Measurements from ENCODE around the gene ITPKB.
"Not testable (repeated sequence)": the region's sequence is repeated elsewhere in the genome, so short reads cannot be mapped to it uniquely, and the experiment has no call there.

ITPKB gene

GRCh38 chr1:226618380-226618779 is 120.7 kb downstream of the ITPKB start:
- Histone ChIP-seq H3K4me3 (ENCODE audit: low read depth, low read length) (no peak overlapping the region), H3K36me3 (no peaks in the 10 kb centered on the region), H3K9me3 (no peaks in the 10 kb centered on the region; the same call in 1 of the 2 replicates), H3K4me1 (no peaks in the 10 kb centered on the region), H3K27me3 (no peaks in the 10 kb centered on the region; the same call in 1 of the 2 replicates)
- no peak for DNase-seq
- TF ChIP-seq CTCF (IDR thresholded peaks at IDR 0.05; ENCODE audit: low read depth, low read length), result no peak

- not testable (repeated sequence) for H3K4me3 ChIP-seq (ENCODE audit: low read depth, low read length); H3K9me3 ChIP-seq; H3K4me1 ChIP-seq; DNase-seq; H3K36me3 ChIP-seq; H3K27me3 ChIP-seq
These were observed 121.4 kb downstream of the ITPKB start for GRCh38 chr1:226617719-226618118.

- Histone ChIP-seq H3K27me3 (no peaks in the 10 kb centered on the region; the same call in 1 of the 2 replicates), H3K4me3 (ENCODE audit: low read depth, low read length) (no peak overlapping the region)
- DNase-seq, result no peak
These were observed 122.0 kb downstream of the ITPKB start for GRCh38 chr1:226617109-226617508.

GRCh38 chr1:226616636-226617035 is 122.4 kb downstream of the ITPKB start:
- no peak overlapping the region for H3K4me3 ChIP-seq (ENCODE audit: low read depth, low read length)
- no peaks in the 10 kb centered on the region for H3K36me3 ChIP-seq
- no peaks in the 10 kb centered on the region; the same call in 1 of the 2 replicates for H3K27me3 ChIP-seq
- no peaks in the 10 kb centered on the region for H3K4me1 ChIP-seq
- H3K9me3 ChIP-seq, result no peaks in the 10 kb centered on the region; the same call in 1 of the 2 replicates
- DNase-seq, result no peak
- no peak for TF ChIP-seq CTCF (IDR thresholded peaks at IDR 0.05; ENCODE audit: low read depth, low read length)

More at GRCh38 chr1:226617109-226617508, 122.0 kb downstream of the ITPKB start:
- TF ChIP-seq CTCF (IDR thresholded peaks at IDR 0.05; ENCODE audit: low read depth, low read length), result no peak
- no peaks in the 10 kb centered on the region for H3K36me3 ChIP-seq
- H3K4me1 ChIP-seq, result no peaks in the 10 kb centered on the region
- no peaks in the 10 kb centered on the region; the same call in 1 of the 2 replicates for H3K9me3 ChIP-seq

GRCh38 chr1:226615876-226616275 is 123.2 kb downstream of the ITPKB start:
- Histone ChIP-seq H3K27me3 (no peaks in the 10 kb centered on the region), H3K4me3 (ENCODE audit: low read depth, low read length) (no peak overlapping the region), H3K9me3 (no peaks in the 10 kb centered on the region), H3K4me1 (no peaks in the 10 kb centered on the region), H3K36me3 (no peaks in the 10 kb centered on the region)
- no peak for TF ChIP-seq CTCF (IDR thresholded peaks at IDR 0.05; ENCODE audit: low read depth, low read length)
- DNase-seq, result no peak

GRCh38 chr1:226611980-226612379 is 127.1 kb downstream of the ITPKB start:
- not testable (repeated sequence) for H3K4me1 ChIP-seq; H3K27me3 ChIP-seq; H3K36me3 ChIP-seq; DNase-seq; H3K4me3 ChIP-seq (ENCODE audit: low read depth, low read length); H3K9me3 ChIP-seq

GRCh38 chr1:226611301-226611700 is 127.8 kb downstream of the ITPKB start:
- TF ChIP-seq CTCF (IDR thresholded peaks at IDR 0.05; ENCODE audit: low read depth, low read length), result no peak
- no peaks in the 10 kb centered on the region for H3K36me3 ChIP-seq
- H3K27me3 ChIP-seq, result no peaks in the 10 kb centered on the region
- no peaks in the 10 kb centered on the region for H3K9me3 ChIP-seq
- H3K4me3 ChIP-seq (ENCODE audit: low read depth, low read length), result no peak overlapping the region
- no peaks in the 10 kb centered on the region for H3K4me1 ChIP-seq
- no peak for DNase-seq

All from BE2C (cell line).